Smooth muscle cell (in vitro differentiated cells): ENCODE measurements around the gene SAMD10. TPM values are rescaled to one million over a fixed set of nuclear protein-coding genes. Genes with fewer than 3 reads are reported as not detected.

Experiments
- DNase-seq: peaks from one replicate; lab custom pipeline; 2025; ENCODE audit not compliant: unreplicated experiment; lab: John Stamatoyannopoulos, UW
- H2AFZ ChIP-seq: fragments of 200-600 bp; sonication (generic); 2 replicates; pipeline ENCODE4 v1.6.0; 2016; ENCODE audit warnings: antibody characterized with exemption, low read depth, mild to moderate bottlenecking
- H3F3A ChIP-seq: fragments of 200-600 bp; sonication (generic); 2 replicates; pipeline ENCODE4 v1.6.0; 2017; ENCODE audit warnings: antibody characterized with exemption, low read depth
- H3K27ac ChIP-seq: fragments of 200-600 bp; sonication (generic); 2 replicates; pipeline ENCODE4 v1.5.1; 2016; ENCODE audit warnings: low read depth, mild to moderate bottlenecking
- H3K27me3 ChIP-seq: fragments of 200-600 bp; sonication (generic); 2 replicates; pipeline ENCODE4 v1.6.1; 2016; ENCODE audit warnings: low read depth, mild to moderate bottlenecking
- H3K36me3 ChIP-seq: fragments of 200-600 bp; sonication (generic); 2 replicates; pipeline ENCODE4 v1.5.1; 2016; ENCODE audit warnings: low read depth
- H3K4me1 ChIP-seq: fragments of 200-600 bp; sonication (generic); 2 replicates; pipeline ENCODE4 v1.5.1; 2016; ENCODE audit warnings: low read depth
- H3K4me2 ChIP-seq: fragments of 200-600 bp; sonication (generic); 2 replicates; pipeline ENCODE4 v1.6.0; 2016; ENCODE audit warnings: mild to moderate bottlenecking
- H3K4me3 ChIP-seq: fragments of 200-600 bp; sonication (generic); 2 replicates; pipeline ENCODE4 v1.5.1; 2016; ENCODE audit warnings: mild to moderate bottlenecking
- H3K79me2 ChIP-seq: fragments of 200-600 bp; sonication (generic); 2 replicates; pipeline ENCODE4 v1.6.0; 2016; ENCODE audit warnings: low read depth, mild to moderate bottlenecking
- H3K9ac ChIP-seq: fragments of 200-600 bp; sonication (generic); 2 replicates; pipeline ENCODE4 v1.6.0; 2016; ENCODE audit warnings: low read depth
- H3K9me3 ChIP-seq: fragments of 200-600 bp; sonication (generic); replicated peaks from 2 replicates; pipeline ENCODE4 v1.5.1; 2016; ENCODE audit warnings: low read depth
- H4K20me1 ChIP-seq: fragments of 200-600 bp; sonication (generic); 2 replicates; pipeline ENCODE4 v1.6.0; 2016; ENCODE audit warnings: low read depth
- CTCF ChIP-seq: fragments of 200-600 bp; sonication (generic); IDR thresholded peaks from 2 replicates; pipeline ENCODE4 v1.5.1; 2017; ENCODE audit warnings: borderline replicate concordance, mild to moderate bottlenecking, antibody characterized with exemption; ENCODE audit not compliant: insufficient read depth, poor library complexity, severe bottlenecking
- WGBS: methylation state at CpG from one replicate; pipeline ENCODE4 v1.1.7; 2016; ENCODE audit warnings: low lambda C conversion rate; 5-methylcytosine and 5-hydroxymethylcytosine counted together
- polyA plus RNA-seq: library from polyadenylated mRNA; unstranded; fragments of >200 nt; fragmentation: Nextera tagmentation; extraction: Ambion mirVana; gene quantifications from 2 replicates; pipeline ENCODE4 v1.2.1, GENCODE V29; 2016
- total RNA-seq: library from RNA; depleted of rRNA; stranded (reverse); fragments of >200 nt; gene quantifications from 2 replicates; pipeline ENCODE4 v1.2.3, GENCODE V29; 2014

Gene SAMD10
- total and polyA plus RNA-seq, 2 experiments from 2014 or later, result 0.13 to 1.2 TPM

GRCh38 chr20:64025101-64025825 lies 45.8 kb upstream of the SAMD10 start:
- Histone ChIP-seq H3K27me3 (no peaks in the 10 kb centered on the region), H3K4me1 (no peaks in the 10 kb centered on the region), H3K27ac (no peak overlapping the region), H3F3A (no peaks in the 10 kb centered on the region), H3K9ac (no peak overlapping the region), H3K36me3 (peaks cover 4% of the 10 kb centered on the region), H3K4me3 (no peak overlapping the region), H3K4me2 (no peak overlapping the region), H3K9me3 (no peaks in the 10 kb centered on the region), H2AFZ (no peak overlapping the region), H4K20me1 (peaks cover 7% of the 10 kb centered on the region), H3K79me2 (no peaks in the 10 kb centered on the region)
- no peak for DNase-seq
- WGBS, result 97% methylated on average over 18 of the region's 18 CpGs
- TF ChIP-seq CTCF, result no peak

- H3K4me1 ChIP-seq, result no peaks in the 10 kb centered on the region
- no peak overlapping the region for H2AFZ ChIP-seq
- no peak overlapping the region for H3K4me2 ChIP-seq
- no peak overlapping the region for H3K4me3 ChIP-seq
- no peaks in the 10 kb centered on the region for H3K79me2 ChIP-seq
- no peaks in the 10 kb centered on the region for H3F3A ChIP-seq
- H3K9me3 ChIP-seq, result no peaks in the 10 kb centered on the region
- peaks cover 4% of the 10 kb centered on the region for H3K36me3 ChIP-seq
- H3K27me3 ChIP-seq, result no peaks in the 10 kb centered on the region
- 93% methylated on average over 17 of the region's 17 CpGs for WGBS
- no peak overlapping the region for H3K27ac ChIP-seq
- DNase-seq, result no peak
- no peak overlapping the region for H3K9ac ChIP-seq
- TF ChIP-seq CTCF, result no peak
- peaks cover 7% of the 10 kb centered on the region for H4K20me1 ChIP-seq
These were observed 44.9 kb upstream of the SAMD10 start for GRCh38 chr20:64024141-64024990.

- DNase-seq, result no peak
- 97% methylated on average over 13 of the region's 15 CpGs for WGBS
- Histone ChIP-seq H3K27ac (no peak overlapping the region), H3F3A (no peaks in the 10 kb centered on the region), H3K4me1 (no peaks in the 10 kb centered on the region), H4K20me1 (peaks cover 7% of the 10 kb centered on the region), H3K27me3 (no peaks in the 10 kb centered on the region), H3K9me3 (no peaks in the 10 kb centered on the region), H3K36me3 (peaks cover 4% of the 10 kb centered on the region), H3K4me3 (no peak overlapping the region), H3K9ac (no peak overlapping the region), H3K4me2 (no peak overlapping the region), H2AFZ (no peak overlapping the region), H3K79me2 (no peaks in the 10 kb centered on the region)
- TF ChIP-seq CTCF, result no peak
These were observed 44.1 kb upstream of the SAMD10 start for GRCh38 chr20:64023361-64024140.
